ENCODE results near the gene CCDC92.

The CCDC92 gene

GRCh38 chr12:123972457-123973401, at the start of gene CCDC92, which contains the start of gene ZNF664:
Gene CCDC92 (minus strand): TSS chr12:123972831. CDS start chr12:123944305, 28,526 bp downstream.
Gene ZNF664 (plus strand): TSS chr12:123973215. CDS start chr12:124012145, 38,930 bp downstream.
- H3K4me3 ChIP-seq (ENCODE audit: low read length), result peak within 1 kb of the TSS; percentile 80
- peak; percentile 62 for DNase-seq (ENCODE audit: low read depth)
- TF ChIP-seq CTCF (conservative IDR thresholded peaks at IDR 0.05; ENCODE audit: low read depth, low read length), result no peak

GRCh38 chr12:124022161-124022560, 49.5 kb upstream of the CCDC92 start:
- H3K4me3 ChIP-seq (ENCODE audit: low read length), result no peak overlapping the region
- no peak for DNase-seq (ENCODE audit: low read depth)
- no peak for TF ChIP-seq CTCF (conservative IDR thresholded peaks at IDR 0.05; ENCODE audit: low read depth, low read length)

GRCh38 chr12:124021007-124021406, 48.4 kb upstream of the CCDC92 start:
- no peak for DNase-seq (ENCODE audit: low read depth)
- no peak for TF ChIP-seq CTCF (conservative IDR thresholded peaks at IDR 0.05; ENCODE audit: low read depth, low read length)

GRCh38 chr12:124020514-124020949, 47.9 kb upstream of the CCDC92 start:
- TF ChIP-seq CTCF (conservative IDR thresholded peaks at IDR 0.05; ENCODE audit: low read depth, low read length), result no peak
- DNase-seq (ENCODE audit: low read depth), result no peak
- no peak overlapping the region for H3K4me3 ChIP-seq (ENCODE audit: low read length)

More at GRCh38 chr12:124021007-124021406, 48.4 kb upstream of the CCDC92 start:
- H3K4me3 ChIP-seq (ENCODE audit: low read length), result no peak overlapping the region

GRCh38 chr12:124019115-124019514, 46.5 kb upstream of the CCDC92 start:
- TF ChIP-seq CTCF (conservative IDR thresholded peaks at IDR 0.05; ENCODE audit: low read depth, low read length), result no peak
- no peak for DNase-seq (ENCODE audit: low read depth)
- no peak overlapping the region for H3K4me3 ChIP-seq (ENCODE audit: low read length)

- no peak overlapping the region for H3K4me3 ChIP-seq (ENCODE audit: low read length)
- no peak for DNase-seq (ENCODE audit: low read depth)
- no peak for TF ChIP-seq CTCF (conservative IDR thresholded peaks at IDR 0.05; ENCODE audit: low read depth, low read length)
Observed at GRCh38 chr12:124018539-124018938, 45.9 kb upstream of the CCDC92 start.
